Measurements from ENCODE around the gene ASB10.
A peak's percentile ranks its signal among the peaks of the same experiment; 100 is the strongest.

ASB10 gene

GRCh38 chr7:151187409-151188251 lies 580 bp upstream of the ASB10 start:
- DNase-seq: no peak

- no peak for DNase-seq
Observed at GRCh38 chr7:151185762-151186639, 1.0 kb downstream of the ASB10 start.

- no peak for DNase-seq
Observed at GRCh38 chr7:151181011-151181431, 6.0 kb downstream of the ASB10 start.

- no peak for DNase-seq
Observed at GRCh38 chr7:151179946-151180345, 7.1 kb downstream of the ASB10 start.

GRCh38 chr7:151179287-151179860 lies 7.7 kb downstream of the ASB10 start:
- DNase-seq: no peak

GRCh38 chr7:151178831-151179230 lies 8.2 kb downstream of the ASB10 start:
- no peak for DNase-seq

- no peak for DNase-seq
Observed at GRCh38 chr7:151178236-151178635, 8.8 kb downstream of the ASB10 start.

- DNase-seq: no peak
Observed at GRCh38 chr7:151177310-151177709, 9.7 kb downstream of the ASB10 start.

GRCh38 chr7:151176401-151176800 lies 10.6 kb downstream of the ASB10 start:
- no peak for DNase-seq

GRCh38 chr7:151175793-151176311 lies 11.2 kb downstream of the ASB10 start:
- no peak for DNase-seq

- no peak for DNase-seq
Observed at GRCh38 chr7:151175047-151175792, 11.8 kb downstream of the ASB10 start.

- DNase-seq: peak in 3 of 14 donors; percentile 9 to 57 (median 11)
Observed at GRCh38 chr7:151174246-151175046, 12.6 kb downstream of the ASB10 start.

GRCh38 chr7:151173386-151174245 lies 13.4 kb downstream of the ASB10 start:
- no peak for DNase-seq

GRCh38 chr7:151172273-151173141 lies 14.5 kb downstream of the ASB10 start:
- peak in 13 of 14 donors; percentile 30 to 87 (median 62) for DNase-seq

- no peak for DNase-seq
Observed at GRCh38 chr7:151168787-151169162, 18.3 kb downstream of the ASB10 start.

GRCh38 chr7:151168003-151168786 lies 18.9 kb downstream of the ASB10 start:
- DNase-seq: peak in 2 of 14 donors; percentile 8 to 19

- DNase-seq: no peak
Observed at GRCh38 chr7:151167197-151167961, 19.7 kb downstream of the ASB10 start, which contains the start of gene GBX1. Gene GBX1, minus strand, starts transcription at chr7:151167694. Its CDS starts 146 bp downstream, at chr7:151167548.

Data from C1 segment of cervical spinal cord (tissue), 14 donors.